Gastrocnemius medialis (tissue), 4 donors: ENCODE measurements around the gene ZNF33B. TPM values are rescaled to one million over a fixed set of nuclear protein-coding genes. Genes with fewer than 3 reads are reported as not detected.

Source experiments
- ATAC-seq, 2 donors: fragments of 150-250 bp; one replicate each; pipeline ENCODE4 v1.9.1; 2016
- DNase-seq, 2 donors: peaks; one replicate each; pipeline ENCODE4 v3.0.0-alpha.2; 2019
- H3K27ac ChIP-seq, 4 donors: fragments of 200-600 bp; sonication (generic); 1 replicate in 1 of 4; 2 replicates in 3 of 4; pipeline ENCODE4 v1.5.1; 2016 to 2018; ENCODE audit warnings: mild to moderate bottlenecking in 2 of 4, moderate library complexity in 1 of 4
- H3K27me3 ChIP-seq, 3 donors: fragments of 200-600 bp; sonication (generic) in 2 of 3; 1 replicate in 1 of 3; 2 replicates in 2 of 3; pipeline versions ENCODE4 v1.5.1 to v1.6.0; 2016 to 2019; ENCODE audit warnings: mild to moderate bottlenecking in 1 of 3, moderate library complexity in 1 of 3
- H3K36me3 ChIP-seq, 2 donors: fragments of 200-600 bp; sonication (generic) in 1 of 2; one replicate each; pipeline ENCODE4 v1.5.1; 2017 to 2018
- H3K4me1 ChIP-seq, 2 donors: fragments of 200-600 bp; sonication (generic) in 1 of 2; one replicate each; pipeline ENCODE4 v1.5.1; 2016 to 2017; ENCODE audit warnings: mild to moderate bottlenecking in 2 of 2
- H3K4me3 ChIP-seq, 4 donors: fragments of 200-600 bp; sonication (generic) in 3 of 4; 1 replicate in 1 of 4; 2 replicates in 3 of 4; pipeline ENCODE4 v1.5.1; 2016 to 2019; ENCODE audit warnings: mild to moderate bottlenecking in 2 of 4
- H3K9me3 ChIP-seq, 3 donors: fragments of 200-600 bp; sonication (generic) in 2 of 3; 1 replicate in 1 of 3; 2 replicates in 2 of 3; pipeline ENCODE4 v1.5.1; 2016 to 2019
- CTCF ChIP-seq, 5 experiments: fragments of 450-650 bp in 3 of 5; fragments of 200-600 bp in 2 of 5; sonication (generic) in 2 of 5; IDR thresholded peaks in 4 of 5; conservative IDR thresholded peaks in 1 of 5; 1 replicate in 4 of 5; 2 replicates in 1 of 5; pipeline ENCODE4 v1.5.1; 2016 to 2019; ENCODE audit warnings: antibody characterized with exemption in 5 of 5, mild to moderate bottlenecking in 3 of 5, moderate library complexity in 3 of 5
- POLR2A ChIP-seq, 2 donors: fragments of 450-650 bp; IDR thresholded peaks; one replicate each; pipeline ENCODE4 v1.6.1; 2017; ENCODE audit warnings: antibody characterized with exemption in 2 of 2, mild to moderate bottlenecking in 2 of 2, moderate library complexity in 2 of 2
- in situ Hi-C, 4 donors: fragments of 200-750 bp; cut with MboI; loops; one replicate each; pipeline versions ENCODE4 v1.15.0 to v1.8.0; 2017; ENCODE audit warnings: low sequenced_read_pairs in 4 of 4
- intact Hi-C: fragments of 100-400 bp; cut with DNase I; formaldehyde crosslinking; loops from one replicate; pipeline ENCODE4 v1.15.1; 2023; ENCODE audit warnings: low total_unique reads
- total RNA-seq, 4 donors: library from RNA; depleted of rRNA; stranded (reverse); fragments of >200 nt; gene quantifications; one replicate each; pipeline versions ENCODE4 v1.1.0 to v1.2.3, GENCODE V29; 2016

The ZNF33B gene
- total RNA-seq, 4 donors from 2014 or later = 2.7 to 5.8 (median 3.7) TPM

GRCh38 chr10:42548254-42548653 is 90.1 kb downstream of the ZNF33B start:
- ATAC-seq = no peak
- Histone ChIP-seq H3K9me3 (peaks cover 0 to 13% (median 0%) of the 10 kb centered on the region in 3 donors), H3K4me3 (no peak overlapping the region), H3K4me1 (peaks cover 6 to 11% of the 10 kb centered on the region in 2 donors), H3K27ac (no peak overlapping the region), H3K27me3 (no peaks in the 10 kb centered on the region), H3K36me3 (peaks cover 0 to 9% of the 10 kb centered on the region in 2 donors)
- in situ Hi-C loops (no loop called here), intact Hi-C loops (no loop called here)
- DNase-seq = no peak
- TF ChIP-seq POLR2A (IDR thresholded peaks at IDR 0.05) = no peak
- TF ChIP-seq CTCF (IDR thresholded peaks at IDR 0.05 in 4 of 5, conservative IDR thresholded peaks at IDR 0.05 in 1 of 5) = no peak

GRCh38 chr10:42544945-42545344 is 93.4 kb downstream of the ZNF33B start:
- Histone ChIP-seq H3K4me1 (no peaks in the 10 kb centered on the region), H3K27ac (no peak overlapping the region), H3K4me3 (no peak overlapping the region), H3K27me3 (no peaks in the 10 kb centered on the region), H3K36me3 (peaks cover 0 to 11% of the 10 kb centered on the region in 2 donors), H3K9me3 (peaks cover 0 to 17% (median 0%) of the 10 kb centered on the region in 3 donors)
- no peak for ATAC-seq
- DNase-seq = no peak
- intact Hi-C loops = no loop called here
- TF ChIP-seq POLR2A (IDR thresholded peaks at IDR 0.05) = no peak
- TF ChIP-seq CTCF (IDR thresholded peaks at IDR 0.05 in 4 of 5, conservative IDR thresholded peaks at IDR 0.05 in 1 of 5) = no peak
- in situ Hi-C loops = no loop called here

GRCh38 chr10:42543840-42544372 is 94.5 kb downstream of the ZNF33B start:
- Histone ChIP-seq H3K4me1 (no peaks in the 10 kb centered on the region), H3K9me3 (peaks cover 0 to 17% (median 0%) of the 10 kb centered on the region in 3 donors), H3K36me3 (peaks cover 0 to 22% of the 10 kb centered on the region in 2 donors), H3K4me3 (no peak overlapping the region), H3K27ac (no peak overlapping the region), H3K27me3 (no peaks in the 10 kb centered on the region)
- no peak for DNase-seq
- intact Hi-C loops = no loop called here
- ATAC-seq = no peak
- in situ Hi-C loops = no loop called here
- TF ChIP-seq CTCF (IDR thresholded peaks at IDR 0.05 in 4 of 5, conservative IDR thresholded peaks at IDR 0.05 in 1 of 5) = no peak
- no peak for TF ChIP-seq POLR2A (IDR thresholded peaks at IDR 0.05)

Other genes with a start within 250 kb of the ZNF33B start
- 10 to 100 TPM; 18.7 to 26.5 (median 21.7) TPM for gene BMS1, start 144.2 kb upstream of the ZNF33B start, total RNA-seq